ENCODE data around the gene HTRA3. TPM values are rescaled to one million over a fixed set of nuclear protein-coding genes. Genes with fewer than 3 reads are reported as not detected.

The HTRA3 gene
- total RNA-seq, 2 experiments from 2014 or later: not detected

- Histone ChIP-seq H3K9me3 (ENCODE audit: control insufficient read depth in 1 of 2, insufficient read depth in 1 of 2, low read length in 2 of 2) (peaks cover 0 to 3% of the 10 kb centered on the region in 2 experiments), H3K36me3 (ENCODE audit: insufficient read depth, low read length) (peaks cover 63% of the 10 kb centered on the region), H3K27ac (ENCODE audit: low read depth in 1 of 2, low read length in 2 of 2) (peak overlapping the region; percentile 32 to 49), H3K27me3 (ENCODE audit: control insufficient read depth in 1 of 2, insufficient read depth in 2 of 2, low read length in 2 of 2) (no peaks in the 10 kb centered on the region), H3K4me1 (ENCODE audit: insufficient read depth, low read length) (peaks cover 53% of the 10 kb centered on the region), H3K4me3 (ENCODE audit: low read length) (no peak overlapping the region)
- H3K27me3 Mint-ChIP-seq: no peaks in the 10 kb centered on the region
- no peak for TF ChIP-seq CTCF (IDR thresholded peaks at IDR 0.05)
- DNase-seq: no peak
- H3K4me3 Mint-ChIP-seq: no peak overlapping the region
- ChIA-PET CTCF (interaction anchor here (1.4 kb wide), 1 partner anchor 20 kb away, joined by 4 read pairs; no protein-coding TSS in a partner anchor), POLR2A (interaction anchor here (0.7 to 1.8 kb wide), 3 partner anchors 22 to 1867 kb away, joined by 3 to 4 read pairs (median 3); no protein-coding TSS in a partner anchor)
- peak overlapping the region; percentile 79 for H3K27ac Mint-ChIP-seq
- H3K9me3 Mint-ChIP-seq: no peaks in the 10 kb centered on the region
- H3K36me3 Mint-ChIP-seq (ENCODE audit: low read depth): peaks cover 79% of the 10 kb centered on the region
- H3K4me1 Mint-ChIP-seq (ENCODE audit: low read depth): peaks cover 40% of the 10 kb centered on the region
- intact Hi-C loops (cut with DNase I, micrococcal nuclease): loop anchor here in 1 of 2 experiments (1.0 kb wide), 1 partner anchor 22 kb away; no protein-coding TSS in a partner anchor
- peak; percentile 16 for ATAC-seq (ENCODE audit: poor library complexity)
Measured at GRCh38 chr4:8221985-8222384, 47.6 kb upstream of the HTRA3 start.

- Histone ChIP-seq H3K4me1 (ENCODE audit: insufficient read depth, low read length) (peaks cover 61% of the 10 kb centered on the region), H3K4me3 (ENCODE audit: low read length) (no peak overlapping the region), H3K27ac (ENCODE audit: low read depth in 1 of 2, low read length in 2 of 2) (no peak overlapping the region), H3K27me3 (ENCODE audit: control insufficient read depth in 1 of 2, insufficient read depth in 2 of 2, low read length in 2 of 2) (no peaks in the 10 kb centered on the region), H3K9me3 (ENCODE audit: control insufficient read depth in 1 of 2, insufficient read depth in 1 of 2, low read length in 2 of 2) (no peaks in the 10 kb centered on the region), H3K36me3 (ENCODE audit: insufficient read depth, low read length) (peaks cover 64% of the 10 kb centered on the region)
- intact Hi-C loops (cut with DNase I, micrococcal nuclease): no loop called here
- DNase-seq (no peak), ATAC-seq (ENCODE audit: poor library complexity) (no peak)
- H3K36me3 Mint-ChIP-seq (ENCODE audit: low read depth): peaks cover 71% of the 10 kb centered on the region
- H3K27ac Mint-ChIP-seq: peak overlapping the region; percentile 79
- no peaks in the 10 kb centered on the region for H3K9me3 Mint-ChIP-seq
- no peak for TF ChIP-seq CTCF (IDR thresholded peaks at IDR 0.05)
- no peaks in the 10 kb centered on the region for H3K27me3 Mint-ChIP-seq
- H3K4me1 Mint-ChIP-seq (ENCODE audit: low read depth): peaks cover 40% of the 10 kb centered on the region
- ChIA-PET CTCF (interaction anchor here (1.4 kb wide), 1 partner anchor 19 kb away, joined by 4 read pairs; no protein-coding TSS in a partner anchor), POLR2A (no interaction called here)
- no peak overlapping the region for H3K4me3 Mint-ChIP-seq
Measured at GRCh38 chr4:8222609-8223388, 46.8 kb upstream of the HTRA3 start.

- Histone ChIP-seq H3K27ac (ENCODE audit: low read depth in 1 of 2, low read length in 2 of 2) (no peak overlapping the region), H3K9me3 (ENCODE audit: control insufficient read depth in 1 of 2, insufficient read depth in 1 of 2, low read length in 2 of 2) (no peaks in the 10 kb centered on the region), H3K4me1 (ENCODE audit: insufficient read depth, low read length) (peaks cover 73% of the 10 kb centered on the region), H3K27me3 (ENCODE audit: control insufficient read depth in 1 of 2, insufficient read depth in 2 of 2, low read length in 2 of 2) (no peaks in the 10 kb centered on the region), H3K4me3 (ENCODE audit: low read length) (no peak overlapping the region), H3K36me3 (ENCODE audit: insufficient read depth, low read length) (peaks cover 55% of the 10 kb centered on the region)
- Mint-ChIP-seq H3K4me1 (ENCODE audit: low read depth) (peaks cover 46% of the 10 kb centered on the region), H3K27ac (peak overlapping the region; percentile 43), H3K4me3 (peak overlapping the region; percentile 11), H3K36me3 (ENCODE audit: low read depth) (peaks cover 60% of the 10 kb centered on the region), H3K9me3 (no peaks in the 10 kb centered on the region), H3K27me3 (no peaks in the 10 kb centered on the region)
- intact Hi-C loops (cut with DNase I, micrococcal nuclease): no loop called here
- ATAC-seq (ENCODE audit: poor library complexity): no peak
- POLR2A ChIA-PET: interaction anchor here (1.1 kb wide), 1 partner anchor 25 kb away, joined by 3 read pairs; the partner anchor contains the start of gene SH3TC1
- TF ChIP-seq CTCF (IDR thresholded peaks at IDR 0.05): no peak
- no peak for DNase-seq
- CTCF ChIA-PET: no interaction called here
Measured at GRCh38 chr4:8224267-8224974, 45.1 kb upstream of the HTRA3 start.
